ENCODE results near the gene PRKN.
A peak's percentile ranks its signal among the peaks of the same experiment; 100 is the strongest.

PRKN gene

DNA sequence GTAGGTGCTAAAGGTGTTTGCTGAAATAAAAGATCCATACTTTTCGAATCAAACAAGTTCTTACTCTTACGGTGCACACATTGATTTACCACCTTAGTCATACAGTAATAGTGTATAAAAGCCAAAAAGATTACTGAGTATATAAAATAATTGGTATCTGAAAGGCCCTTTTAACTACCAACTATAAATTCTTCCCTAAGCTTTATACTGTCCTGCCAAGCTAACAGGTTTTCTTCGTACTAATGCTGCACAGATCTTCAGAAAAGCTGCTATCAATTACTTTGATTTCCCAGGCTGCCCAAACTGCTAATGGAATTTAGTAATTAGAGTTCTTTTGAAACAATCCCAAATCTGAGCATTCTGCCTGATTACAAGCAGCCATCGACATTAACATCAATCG is 97.5 kb downstream of the PRKN start:
- DNase-seq (ENCODE audit: insufficient read length, low spot score), result no peak
- no peak for FAIRE-seq
- no peak for TF ChIP-seq POLR2A (IDR thresholded peaks at IDR 0.05; ENCODE audit: low read depth, low read length)

DNA sequence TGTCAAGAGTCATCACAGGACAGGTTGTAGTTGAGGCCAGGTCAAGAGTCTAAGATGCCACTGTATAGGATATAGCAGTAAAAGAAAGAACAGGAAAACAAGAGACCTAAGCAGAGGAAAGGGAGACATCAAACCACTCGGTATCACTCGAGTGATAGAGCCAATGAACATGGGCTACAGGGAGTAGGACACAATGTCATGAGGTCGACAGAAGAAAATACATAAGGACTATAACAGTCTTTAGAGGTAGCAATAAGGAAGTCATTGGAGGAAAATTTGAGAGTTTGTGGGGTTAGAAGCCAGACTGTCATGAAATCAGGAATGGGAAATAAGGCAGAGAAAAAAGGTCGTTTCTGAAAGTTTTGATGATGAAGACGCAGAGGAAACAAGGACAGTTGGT is 99.7 kb downstream of the PRKN start:
- TF ChIP-seq POLR2A (IDR thresholded peaks at IDR 0.05; ENCODE audit: low read depth, low read length), result no peak
- DNase-seq (ENCODE audit: insufficient read length, low spot score), result no peak
- FAIRE-seq, result no peak

DNA sequence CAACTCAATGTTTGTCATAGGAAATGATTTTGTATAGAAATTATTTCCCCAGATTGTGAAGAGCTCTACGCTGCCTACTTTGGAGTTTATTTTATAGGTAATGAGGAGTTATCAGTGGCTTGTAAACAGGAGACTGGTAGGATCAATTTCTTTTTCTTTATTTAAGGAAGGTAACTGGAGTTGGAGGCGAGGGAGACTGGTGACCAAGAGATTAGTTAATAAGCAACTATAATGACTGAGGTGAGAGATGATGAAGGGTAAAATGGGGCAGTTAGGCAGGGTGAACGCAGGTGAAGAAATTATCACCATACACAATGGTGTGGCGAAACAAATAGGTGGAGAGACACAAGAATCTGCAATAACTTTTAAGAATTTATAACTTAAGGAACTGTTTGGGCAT is 100.2 kb downstream of the PRKN start:
- FAIRE-seq (no peak), DNase-seq (ENCODE audit: insufficient read length, low spot score) (no peak)
- no peak for TF ChIP-seq POLR2A (IDR thresholded peaks at IDR 0.05; ENCODE audit: low read depth, low read length)

DNA sequence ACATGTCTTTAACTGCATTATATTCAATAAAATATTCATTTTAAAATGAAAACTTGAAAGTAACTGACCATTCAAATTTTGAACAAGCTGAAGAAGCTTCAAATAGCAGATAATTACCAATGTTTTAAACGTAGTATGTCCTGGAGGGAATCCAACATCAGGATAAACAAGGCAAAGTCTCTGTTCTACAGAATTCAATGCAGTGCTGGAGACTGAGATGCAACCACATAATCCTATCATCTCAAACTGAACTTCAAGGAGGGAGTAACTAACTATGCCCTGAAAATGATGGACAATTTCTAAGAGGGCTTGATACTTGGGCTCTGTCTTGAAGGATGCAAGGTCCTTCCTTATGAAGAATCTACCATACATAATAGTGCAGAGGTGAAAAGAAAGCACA is 100.7 kb downstream of the PRKN start:
- TF ChIP-seq POLR2A (IDR thresholded peaks at IDR 0.05; ENCODE audit: low read depth, low read length), result no peak
- no peak for DNase-seq (ENCODE audit: insufficient read length, low spot score)
- FAIRE-seq, result no peak

DNA sequence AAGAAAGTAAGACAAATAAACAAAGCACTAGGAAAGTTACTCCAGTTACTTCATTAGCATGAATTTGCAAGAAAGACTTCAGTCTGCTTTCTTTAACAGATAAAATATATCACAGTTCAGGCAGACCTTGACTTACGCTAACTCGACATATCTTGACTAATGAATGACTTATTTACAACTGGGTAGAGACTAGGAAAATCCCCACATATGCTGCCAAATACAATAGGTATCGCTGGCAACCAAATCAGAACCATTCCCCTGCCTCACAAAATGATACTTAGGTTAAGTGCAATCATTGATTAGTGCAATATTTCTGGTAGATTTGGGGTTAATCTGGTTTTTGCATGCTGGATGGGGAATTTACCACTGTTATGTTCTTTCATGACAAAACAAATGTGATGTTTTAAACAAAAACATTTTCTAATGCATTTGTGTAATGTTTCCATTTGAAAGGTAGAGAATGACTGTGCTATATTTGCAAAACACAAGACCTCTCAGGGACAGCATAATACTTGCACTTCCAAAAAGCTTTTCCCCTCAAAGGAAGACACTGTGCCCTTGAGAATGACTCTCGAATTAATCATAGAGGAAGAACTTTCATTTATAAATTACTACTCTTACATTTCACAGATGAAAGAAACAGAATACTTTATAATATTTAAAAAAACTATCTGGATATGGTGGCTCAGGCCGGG is 101.6 kb downstream of the PRKN start:
- no peak for TF ChIP-seq POLR2A (IDR thresholded peaks at IDR 0.05; ENCODE audit: low read depth, low read length)
- FAIRE-seq (no peak), DNase-seq (ENCODE audit: insufficient read length, low spot score) (no peak)

DNA sequence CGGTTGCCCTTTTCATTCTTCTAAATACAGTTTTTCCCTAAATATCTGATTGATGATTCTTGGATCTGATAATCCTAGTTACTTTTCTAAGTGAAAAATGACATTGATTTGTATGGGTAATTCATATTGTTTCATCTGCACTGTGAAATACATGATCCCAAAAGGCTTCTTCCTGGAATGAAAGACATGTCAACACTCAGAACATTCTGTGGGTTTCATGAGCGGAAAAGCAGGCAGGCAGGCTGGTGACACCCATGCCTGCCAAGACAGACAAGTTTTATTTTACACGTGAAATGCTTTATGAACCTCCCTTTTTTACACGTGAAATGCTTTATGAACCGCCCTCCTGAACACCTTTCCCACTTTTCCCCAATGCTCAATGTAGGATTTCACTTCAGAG is 105.0 kb downstream of the PRKN start:
- FAIRE-seq (no peak), DNase-seq (ENCODE audit: insufficient read length, low spot score) (no peak)
- TF ChIP-seq POLR2A (IDR thresholded peaks at IDR 0.05; ENCODE audit: low read depth, low read length), result no peak

DNA sequence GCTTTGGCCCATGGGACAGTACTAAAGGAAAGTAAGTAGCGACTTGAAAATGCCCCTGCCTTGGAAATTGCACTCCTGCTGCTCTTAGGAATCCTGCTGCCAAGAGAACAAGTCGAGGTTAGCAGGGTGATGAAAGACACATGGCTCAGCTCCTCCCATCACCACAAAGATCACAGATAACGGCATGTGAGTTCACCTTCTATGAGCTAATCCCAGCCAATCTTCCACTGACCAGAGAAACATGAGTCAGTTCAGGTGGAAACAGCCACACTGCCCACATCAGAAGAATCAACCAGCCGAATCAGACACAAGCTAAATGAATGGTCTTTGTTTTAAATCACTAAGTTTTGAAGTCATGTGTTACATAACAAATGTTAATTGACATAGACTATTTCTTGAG is 106.3 kb downstream of the PRKN start:
- FAIRE-seq (peak; percentile 38), DNase-seq (ENCODE audit: insufficient read length, low spot score) (peak; percentile 11)
- no peak for TF ChIP-seq POLR2A (IDR thresholded peaks at IDR 0.05; ENCODE audit: low read depth, low read length)

DNA sequence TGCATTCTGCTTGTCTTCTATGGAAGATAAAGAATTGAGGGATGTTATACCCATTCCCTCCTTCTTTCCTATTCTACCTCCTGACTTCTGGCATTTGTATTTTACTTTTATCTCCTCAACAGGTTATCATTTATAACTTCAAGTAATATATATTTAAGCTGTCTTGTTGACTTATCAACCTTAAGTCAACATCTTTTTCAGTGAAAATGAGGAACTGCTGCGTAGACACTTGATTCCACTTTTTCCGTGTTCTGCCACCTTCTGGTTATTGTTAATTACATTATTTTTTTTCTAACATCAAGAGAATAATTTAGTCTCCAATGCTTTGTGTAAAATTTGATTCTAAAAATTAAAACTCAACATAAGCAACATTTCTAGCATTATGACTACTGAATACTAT is 107.5 kb downstream of the PRKN start:
- FAIRE-seq (no peak), DNase-seq (ENCODE audit: insufficient read length, low spot score) (no peak)
- no peak for TF ChIP-seq POLR2A (IDR thresholded peaks at IDR 0.05; ENCODE audit: low read depth, low read length)

DNA sequence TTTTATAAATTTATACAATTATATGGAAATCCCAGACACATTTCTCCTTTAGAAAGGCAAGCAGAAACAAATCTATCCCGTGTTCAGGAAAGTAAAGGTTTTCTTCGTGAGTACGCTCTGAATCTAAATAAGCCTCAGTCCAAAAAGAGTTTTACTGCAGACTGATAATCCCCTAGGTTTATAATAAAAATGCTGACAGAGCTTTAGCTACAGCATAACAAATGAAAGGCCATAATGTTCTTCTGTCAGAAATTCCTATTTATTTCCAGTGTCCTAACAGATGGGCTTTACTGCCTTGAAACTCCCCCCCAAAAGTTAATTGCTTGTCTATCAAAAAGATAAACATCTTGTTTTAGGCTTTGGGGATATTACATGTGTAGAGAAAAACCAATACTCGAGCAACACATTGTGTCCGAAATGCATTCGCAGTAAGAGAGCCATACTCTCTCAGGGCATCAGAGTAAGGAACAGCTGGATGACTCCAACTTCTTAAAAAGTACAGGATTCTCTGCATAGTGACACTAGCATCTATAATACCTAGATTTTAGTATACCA is 109.0 kb downstream of the PRKN start:
- no peak for TF ChIP-seq POLR2A (IDR thresholded peaks at IDR 0.05; ENCODE audit: low read depth, low read length)
- DNase-seq (ENCODE audit: insufficient read length, low spot score), result no peak
- FAIRE-seq, result no peak

DNA sequence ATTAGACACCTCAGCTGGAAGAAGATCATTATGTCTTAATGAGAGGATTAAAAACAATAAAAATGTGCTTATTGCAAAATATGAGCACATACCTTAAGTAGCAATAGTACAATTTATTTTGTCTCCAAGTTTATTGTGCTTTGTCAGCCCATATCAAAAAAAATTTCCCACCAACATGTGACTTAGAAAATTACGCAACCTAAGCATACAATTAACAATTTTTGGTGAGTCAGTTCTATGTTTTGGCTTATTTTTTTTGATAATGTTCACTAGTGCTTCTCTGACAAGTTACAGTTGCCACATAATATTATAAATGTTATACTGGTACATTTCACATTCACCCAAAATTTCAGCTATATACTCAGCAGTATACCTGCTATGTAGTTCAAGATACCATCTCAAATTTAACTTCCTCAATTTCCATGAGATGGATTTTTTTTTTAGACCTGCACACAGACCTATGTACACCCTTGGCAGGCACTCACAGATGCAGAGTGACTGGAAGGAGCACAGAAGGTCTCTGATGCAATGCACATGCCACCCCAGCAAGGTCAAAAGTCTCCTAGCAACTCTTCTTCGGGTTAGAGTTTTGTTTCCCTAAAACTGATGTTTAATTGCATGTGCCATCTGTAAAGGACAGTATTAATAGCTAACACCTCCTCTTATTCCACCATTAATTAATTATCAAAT is 112.4 kb downstream of the PRKN start:
- no peak for FAIRE-seq
- DNase-seq (ENCODE audit: insufficient read length, low spot score), result no peak
- TF ChIP-seq POLR2A (IDR thresholded peaks at IDR 0.05; ENCODE audit: low read depth, low read length), result no peak

DNA sequence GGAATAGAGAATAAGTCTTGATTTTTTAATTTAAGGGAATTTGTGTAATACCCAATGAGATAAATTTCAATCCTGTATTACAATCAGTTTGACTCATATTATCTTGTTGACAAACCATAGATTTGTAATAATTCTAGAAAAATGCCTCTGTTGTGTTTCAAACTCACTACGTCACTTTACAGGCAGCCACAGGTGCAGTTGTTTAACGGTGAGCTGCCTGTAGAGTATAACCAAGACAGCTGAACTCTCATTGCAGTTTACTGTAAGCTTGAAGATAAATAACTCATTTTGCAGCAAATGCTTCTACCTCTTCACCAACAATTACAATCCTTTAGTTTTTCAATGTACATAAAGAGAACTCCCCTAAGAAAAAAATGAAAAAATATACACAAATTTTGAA is 114.3 kb downstream of the PRKN start:
- FAIRE-seq, result no peak

DNA sequence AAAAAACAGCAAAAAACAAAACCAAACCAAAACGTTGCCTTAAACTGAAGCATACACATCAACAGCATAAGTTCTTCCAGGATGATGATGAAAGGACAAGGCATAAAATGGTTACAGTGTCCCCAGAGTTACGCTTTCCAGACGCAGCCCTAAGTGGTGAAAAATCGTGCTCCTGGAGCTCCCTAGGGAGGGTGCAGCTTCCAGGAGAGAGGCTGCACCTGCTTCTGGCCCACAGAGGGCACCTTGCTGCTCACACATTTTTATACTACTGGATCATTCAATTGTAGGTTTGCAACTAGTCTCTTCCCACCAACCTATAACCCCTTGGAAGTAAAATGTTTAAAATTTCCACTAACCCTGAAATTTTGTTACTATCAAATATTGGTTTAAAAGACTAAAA is 115.0 kb downstream of the PRKN start:
- no peak for TF ChIP-seq POLR2A (IDR thresholded peaks at IDR 0.05; ENCODE audit: low read depth, low read length)
- FAIRE-seq, result no peak

More for the DNA sequence above, 114.3 kb downstream of the PRKN start:
- no peak for DNase-seq (ENCODE audit: insufficient read length, low spot score)
- TF ChIP-seq POLR2A (IDR thresholded peaks at IDR 0.05; ENCODE audit: low read depth, low read length), result no peak

DNA sequence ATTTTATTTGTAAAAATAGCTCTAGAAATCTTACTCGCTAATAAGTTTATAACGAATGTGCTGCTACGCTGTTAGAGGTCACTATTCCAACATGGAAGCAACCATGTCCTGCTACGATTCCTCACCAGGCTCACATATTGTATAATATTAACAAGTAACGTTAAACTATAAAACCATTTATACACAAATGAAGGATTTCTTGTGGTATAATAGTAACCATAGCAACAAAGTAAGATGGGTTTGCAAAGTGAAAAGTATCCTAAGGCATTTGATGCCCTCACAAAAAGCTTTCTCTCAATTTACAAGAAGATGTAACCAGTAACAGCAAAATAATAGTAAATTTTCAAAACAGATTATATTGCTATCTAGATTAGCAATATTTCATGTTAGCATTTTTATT is 117.2 kb downstream of the PRKN start:
- no peak for TF ChIP-seq POLR2A (IDR thresholded peaks at IDR 0.05; ENCODE audit: low read depth, low read length)
- FAIRE-seq (no peak), DNase-seq (ENCODE audit: insufficient read length, low spot score) (no peak)

More for the DNA sequence above, 115.0 kb downstream of the PRKN start:
- no peak for DNase-seq (ENCODE audit: insufficient read length, low spot score)

DNA sequence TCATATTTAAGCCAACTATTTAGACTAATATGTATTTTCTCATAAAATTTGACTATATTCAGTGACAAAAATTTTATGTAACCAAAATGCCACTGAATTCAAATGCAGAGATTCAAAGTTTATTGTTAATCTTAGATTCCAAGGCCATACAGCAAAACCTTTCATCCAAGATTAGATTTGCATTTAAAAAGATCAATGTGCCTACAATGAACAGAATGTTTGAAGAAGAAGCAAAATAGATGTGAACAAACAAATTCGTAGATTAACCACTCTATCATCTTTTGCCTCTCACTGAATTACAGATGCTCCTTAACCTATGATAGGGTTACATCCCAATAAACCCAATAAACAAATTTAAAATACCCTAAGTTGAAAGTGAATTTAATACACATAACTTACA is 121.7 kb downstream of the PRKN start:
- no peak for DNase-seq (ENCODE audit: insufficient read length, low spot score)
- no peak for TF ChIP-seq POLR2A (IDR thresholded peaks at IDR 0.05; ENCODE audit: low read depth, low read length)
- no peak for FAIRE-seq
